ENCODE data around the gene CDK15.
"Not testable (repeated sequence)": the region's sequence is repeated elsewhere in the genome, so short reads cannot be mapped to it uniquely, and the experiment has no call there.

The CDK15 gene

DNA sequence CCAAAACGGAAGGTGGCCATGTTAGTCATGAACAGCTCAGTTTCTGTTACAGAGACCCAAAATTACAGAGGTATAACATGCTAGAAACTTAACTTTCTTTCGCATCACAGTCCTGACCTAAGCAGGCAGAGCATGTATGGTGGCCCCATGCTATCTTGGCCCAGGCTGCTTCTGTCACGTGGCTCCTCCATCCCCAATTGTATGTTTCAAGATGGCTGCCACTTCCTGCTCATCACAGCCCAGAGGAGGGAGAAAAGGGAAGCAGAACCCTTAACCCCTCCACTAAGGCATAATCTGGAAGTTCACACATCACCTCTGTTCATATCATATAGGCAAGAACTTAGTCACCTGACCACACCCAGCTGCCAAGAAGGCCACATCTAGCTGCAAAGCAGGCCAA lies 28.7 kb downstream of the CDK15 start:
- no peak overlapping the region for H3K4me3 ChIP-seq (ENCODE audit: low read length)
- no peaks in the 10 kb centered on the region for H3K9me3 ChIP-seq (replicated peaks; ENCODE audit: low read length)
- no peaks in the 10 kb centered on the region for H3K36me3 ChIP-seq (ENCODE audit: insufficient read depth, low read length)
- H3K4me2 ChIP-seq (ENCODE audit: low read length), result no peak overlapping the region
- H3K4me1 ChIP-seq (ENCODE audit: control insufficient read depth, insufficient read depth, low read length), result peaks cover 9% of the 10 kb centered on the region
- H3K27me3 ChIP-seq (ENCODE audit: control insufficient read depth, insufficient read depth, low read length), result no peaks in the 10 kb centered on the region
- no peak overlapping the region for H3K9ac ChIP-seq (ENCODE audit: low read depth, low read length)

DNA sequence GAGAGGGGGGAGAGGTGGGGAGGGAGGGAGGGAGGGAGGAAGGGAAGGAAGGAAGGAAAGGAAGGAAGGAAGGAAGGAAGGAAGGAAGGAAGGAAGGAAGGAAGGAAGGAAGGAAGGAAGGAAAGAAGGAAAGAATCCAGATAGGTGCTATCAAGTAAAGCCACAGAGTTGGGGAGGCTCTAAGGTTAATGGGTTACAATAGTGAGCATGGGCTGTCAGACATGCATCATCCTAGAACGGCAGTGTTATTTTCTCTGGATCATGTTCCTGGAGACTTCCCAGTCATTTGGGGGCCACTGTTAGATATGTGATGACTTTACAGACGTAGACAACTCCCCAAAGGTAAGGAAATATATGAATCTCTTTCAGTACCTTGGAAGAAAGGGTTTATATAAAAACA lies 31.1 kb downstream of the CDK15 start:
- Histone ChIP-seq H3K4me2 (ENCODE audit: low read length) (no peak overlapping the region), H3K9ac (ENCODE audit: low read depth, low read length) (no peak overlapping the region), H3K27me3 (ENCODE audit: control insufficient read depth, insufficient read depth, low read length) (no peaks in the 10 kb centered on the region), H3K36me3 (ENCODE audit: insufficient read depth, low read length) (no peaks in the 10 kb centered on the region), H3K4me1 (ENCODE audit: control insufficient read depth, insufficient read depth, low read length) (no peaks in the 10 kb centered on the region), H3K9me3 (replicated peaks; ENCODE audit: low read length) (peaks cover 5% of the 10 kb centered on the region), H3K4me3 (ENCODE audit: low read length) (no peak overlapping the region)

DNA sequence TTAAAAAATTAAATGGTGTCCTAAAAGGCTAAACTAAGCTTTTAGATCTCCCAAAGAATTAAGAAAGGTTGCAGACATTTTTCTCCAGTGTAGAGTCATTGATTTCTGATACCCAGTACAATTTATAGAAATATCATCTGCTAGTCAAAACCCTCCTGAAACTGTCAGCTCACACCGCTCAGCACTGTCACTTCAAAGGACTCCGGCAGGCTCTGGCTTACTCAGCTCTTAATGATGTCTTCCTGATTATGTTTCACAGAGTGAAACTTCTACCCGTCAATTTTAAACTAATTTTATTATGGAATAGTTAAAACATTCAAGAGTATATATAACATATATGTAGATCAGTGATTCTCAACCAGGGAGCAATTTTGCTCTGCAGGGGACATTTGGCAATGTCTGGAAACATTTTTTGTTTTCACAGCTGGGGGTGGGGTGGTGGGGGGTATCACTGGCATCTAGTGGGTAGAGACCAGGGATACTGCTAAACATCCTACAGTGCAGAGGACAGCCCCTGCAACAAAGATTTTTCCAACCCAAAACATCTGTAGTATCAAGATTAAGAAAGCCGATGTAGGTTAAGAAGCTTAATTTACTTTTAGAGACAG lies 31.6 kb downstream of the CDK15 start:
- no peak overlapping the region for H3K9ac ChIP-seq (ENCODE audit: low read depth, low read length)
- H3K4me1 ChIP-seq (ENCODE audit: control insufficient read depth, insufficient read depth, low read length), result no peaks in the 10 kb centered on the region
- no peak overlapping the region for H3K4me3 ChIP-seq (ENCODE audit: low read length)
- H3K27me3 ChIP-seq (ENCODE audit: control insufficient read depth, insufficient read depth, low read length), result no peaks in the 10 kb centered on the region
- H3K9me3 ChIP-seq (replicated peaks; ENCODE audit: low read length), result peaks cover 5% of the 10 kb centered on the region
- H3K4me2 ChIP-seq (ENCODE audit: low read length), result no peak overlapping the region
- no peaks in the 10 kb centered on the region for H3K36me3 ChIP-seq (ENCODE audit: insufficient read depth, low read length)

DNA sequence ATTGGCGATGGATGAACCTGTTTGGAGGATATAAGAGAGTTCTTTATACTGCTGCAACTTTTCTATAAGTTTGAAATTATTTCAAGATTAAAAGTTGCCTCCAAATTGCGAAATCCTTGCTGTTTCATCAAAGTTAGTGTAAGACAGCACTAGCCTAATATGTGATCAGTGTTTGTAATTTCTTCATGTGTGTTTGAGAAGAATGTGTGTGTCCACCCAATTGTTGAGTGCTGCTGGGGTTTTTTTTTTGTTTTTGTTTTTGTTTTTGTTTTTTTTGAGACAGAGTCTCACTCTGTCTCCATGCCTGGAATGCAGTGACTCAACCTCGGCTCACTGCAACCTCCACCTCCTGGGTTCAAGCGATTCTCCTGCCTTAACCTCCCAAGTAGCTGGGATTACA lies 33.4 kb downstream of the CDK15 start:
- Histone ChIP-seq H3K9me3 (replicated peaks; ENCODE audit: low read length) (peaks cover 5% of the 10 kb centered on the region), H3K36me3 (ENCODE audit: insufficient read depth, low read length) (no peaks in the 10 kb centered on the region), H3K27me3 (ENCODE audit: control insufficient read depth, insufficient read depth, low read length) (no peaks in the 10 kb centered on the region), H3K4me3 (ENCODE audit: low read length) (no peak overlapping the region), H3K4me2 (ENCODE audit: low read length) (no peak overlapping the region), H3K9ac (ENCODE audit: low read depth, low read length) (no peak overlapping the region), H3K4me1 (ENCODE audit: control insufficient read depth, insufficient read depth, low read length) (no peaks in the 10 kb centered on the region)

DNA sequence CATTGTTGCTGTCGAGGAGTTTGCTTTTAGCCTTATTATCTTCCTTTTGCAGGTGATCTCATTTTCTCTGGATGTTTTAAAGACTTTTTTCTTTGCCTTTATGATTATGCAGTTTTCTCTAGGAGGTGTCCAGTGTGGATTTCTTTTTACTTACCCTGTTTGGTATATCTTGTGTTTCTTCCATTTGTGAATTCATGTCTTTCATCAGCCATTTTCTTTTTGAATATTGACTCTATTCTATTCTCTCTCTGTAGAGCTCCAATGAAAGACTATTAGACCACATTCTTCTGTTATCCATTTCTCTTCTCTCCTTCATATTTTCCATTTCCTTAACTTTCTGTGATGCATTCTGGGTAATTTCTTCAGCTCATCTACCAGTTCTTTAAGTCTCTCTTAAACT lies 34.4 kb downstream of the CDK15 start:
- Histone ChIP-seq H3K9me3 (replicated peaks; ENCODE audit: low read length) (peaks cover 5% of the 10 kb centered on the region), H3K36me3 (ENCODE audit: insufficient read depth, low read length) (no peaks in the 10 kb centered on the region), H3K4me2 (ENCODE audit: low read length) (no peak overlapping the region), H3K9ac (ENCODE audit: low read depth, low read length) (no peak overlapping the region), H3K4me1 (ENCODE audit: control insufficient read depth, insufficient read depth, low read length) (no peaks in the 10 kb centered on the region), H3K4me3 (ENCODE audit: low read length) (no peak overlapping the region), H3K27me3 (ENCODE audit: control insufficient read depth, insufficient read depth, low read length) (no peaks in the 10 kb centered on the region)

DNA sequence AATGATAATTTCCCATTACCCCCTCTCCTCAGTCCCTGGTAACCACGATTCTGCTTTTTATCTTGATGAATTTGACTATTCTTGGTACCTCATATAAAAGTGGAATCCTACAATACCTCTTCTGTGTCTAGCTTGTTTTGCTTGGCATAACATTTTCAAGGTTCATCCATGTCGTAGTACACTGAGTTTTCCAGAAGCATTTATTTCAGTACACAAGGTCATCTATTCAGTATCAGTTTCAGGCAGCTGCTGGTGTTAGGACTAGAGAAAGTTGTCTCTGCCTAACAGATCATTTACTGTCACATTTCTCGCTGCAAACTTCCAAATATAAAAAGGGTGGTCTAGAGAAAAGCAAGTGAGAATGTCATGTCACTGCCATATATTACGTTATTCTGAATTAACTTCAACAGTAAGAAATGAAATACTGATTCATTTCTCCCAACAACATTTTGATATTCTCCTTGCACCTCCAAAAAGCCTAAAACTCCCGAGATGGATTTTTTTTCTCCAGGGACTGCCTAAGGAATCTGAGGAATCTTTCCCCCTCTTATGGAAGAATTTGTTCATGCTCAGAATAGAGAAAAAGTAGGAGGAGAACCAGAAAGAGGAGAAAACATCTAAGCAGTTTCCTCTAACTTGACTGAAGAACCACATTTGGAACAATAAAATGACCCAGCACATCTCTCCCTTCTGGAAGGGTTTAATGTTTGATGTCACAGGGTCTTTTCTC lies 36.0 kb downstream of the CDK15 start:
- Histone ChIP-seq H3K4me1 (ENCODE audit: control insufficient read depth, insufficient read depth, low read length) (peaks cover 10% of the 10 kb centered on the region), H3K27me3 (ENCODE audit: control insufficient read depth, insufficient read depth, low read length) (no peaks in the 10 kb centered on the region), H3K4me3 (ENCODE audit: low read length) (no peak overlapping the region), H3K36me3 (ENCODE audit: insufficient read depth, low read length) (no peaks in the 10 kb centered on the region), H3K4me2 (ENCODE audit: low read length) (no peak overlapping the region), H3K9ac (ENCODE audit: low read depth, low read length) (peak overlapping the region; percentile 11), H3K9me3 (replicated peaks; ENCODE audit: low read length) (peaks cover 5% of the 10 kb centered on the region)

DNA sequence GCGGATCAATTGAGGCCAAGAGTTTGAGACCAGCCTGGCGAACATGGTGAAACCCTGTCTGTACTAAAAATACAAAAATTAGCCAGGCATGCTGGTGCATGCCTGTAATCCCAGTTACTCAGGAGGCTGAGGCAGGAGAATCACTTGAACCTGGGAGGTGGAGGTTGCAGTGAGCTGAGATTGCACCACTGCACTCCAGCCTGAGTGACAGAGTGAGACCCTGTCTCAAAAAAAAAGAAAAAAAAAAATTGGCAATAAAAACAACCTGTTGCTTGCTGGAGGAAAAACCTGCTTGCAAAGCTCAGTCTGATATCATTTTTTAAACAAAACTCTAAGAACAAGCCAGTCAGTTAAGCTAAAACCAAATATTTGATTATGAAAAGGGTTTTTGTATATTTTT lies 38.6 kb downstream of the CDK15 start:
- H3K4me3 ChIP-seq (ENCODE audit: low read length); H3K9ac ChIP-seq (ENCODE audit: low read depth, low read length); H3K9me3 ChIP-seq (replicated peaks; ENCODE audit: low read length); H3K4me2 ChIP-seq (ENCODE audit: low read length); H3K27me3 ChIP-seq (ENCODE audit: control insufficient read depth, insufficient read depth, low read length); H3K36me3 ChIP-seq (ENCODE audit: insufficient read depth, low read length): not testable (repeated sequence)
- H3K4me1 ChIP-seq (ENCODE audit: control insufficient read depth, insufficient read depth, low read length), result peaks cover 12% of the 10 kb centered on the region

DNA sequence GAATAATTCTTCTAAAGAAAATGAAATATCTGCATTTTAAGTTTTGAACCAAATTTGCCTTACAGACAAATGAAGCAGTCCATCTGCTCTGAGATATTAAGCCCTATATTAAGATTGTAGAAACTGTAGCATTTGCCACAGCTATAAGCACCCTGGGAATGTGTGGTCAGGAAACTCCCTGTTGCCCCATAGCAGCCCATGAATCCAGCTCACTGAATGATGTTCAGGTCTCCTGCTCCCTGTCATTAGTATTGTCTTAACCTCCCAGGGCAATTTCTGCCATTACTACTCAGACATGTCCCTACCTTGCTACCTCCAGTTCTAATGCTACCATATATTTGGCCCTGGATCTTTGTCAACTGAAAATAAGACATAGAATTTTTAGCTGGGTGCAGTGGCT lies 41.1 kb downstream of the CDK15 start:
- Histone ChIP-seq H3K4me3 (ENCODE audit: low read length) (no peak overlapping the region), H3K4me1 (ENCODE audit: control insufficient read depth, insufficient read depth, low read length) (peaks cover 17% of the 10 kb centered on the region), H3K9ac (ENCODE audit: low read depth, low read length) (no peak overlapping the region), H3K9me3 (replicated peaks; ENCODE audit: low read length) (no peaks in the 10 kb centered on the region), H3K27me3 (ENCODE audit: control insufficient read depth, insufficient read depth, low read length) (no peaks in the 10 kb centered on the region), H3K4me2 (ENCODE audit: low read length) (no peak overlapping the region), H3K36me3 (ENCODE audit: insufficient read depth, low read length) (no peaks in the 10 kb centered on the region)

DNA sequence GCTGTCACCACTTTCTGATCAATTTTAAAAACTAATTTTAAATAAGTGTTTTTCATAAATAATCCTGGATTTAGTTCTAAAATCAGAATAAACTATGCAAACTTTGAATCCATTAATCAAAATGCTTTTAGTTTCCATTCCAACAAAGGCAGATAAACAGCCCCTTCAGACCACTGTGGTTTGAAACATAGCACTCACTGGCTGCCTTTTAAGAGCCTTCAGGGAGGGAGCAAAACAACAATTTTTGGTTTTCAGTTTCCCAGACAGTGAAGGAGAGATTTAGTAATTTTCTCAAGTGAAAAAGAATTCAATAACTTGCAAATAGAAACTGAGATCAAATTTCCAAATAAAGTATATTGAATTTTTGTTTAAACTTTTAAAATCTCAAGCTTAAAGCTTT lies 46.1 kb downstream of the CDK15 start:
- Histone ChIP-seq H3K4me3 (ENCODE audit: low read length) (no peak overlapping the region), H3K4me1 (ENCODE audit: control insufficient read depth, insufficient read depth, low read length) (peaks cover 38% of the 10 kb centered on the region), H3K9ac (ENCODE audit: low read depth, low read length) (peak overlapping the region; percentile 66), H3K9me3 (replicated peaks; ENCODE audit: low read length) (no peaks in the 10 kb centered on the region), H3K27me3 (ENCODE audit: control insufficient read depth, insufficient read depth, low read length) (no peaks in the 10 kb centered on the region), H3K36me3 (ENCODE audit: insufficient read depth, low read length) (no peaks in the 10 kb centered on the region), H3K4me2 (ENCODE audit: low read length) (no peak overlapping the region)

DNA sequence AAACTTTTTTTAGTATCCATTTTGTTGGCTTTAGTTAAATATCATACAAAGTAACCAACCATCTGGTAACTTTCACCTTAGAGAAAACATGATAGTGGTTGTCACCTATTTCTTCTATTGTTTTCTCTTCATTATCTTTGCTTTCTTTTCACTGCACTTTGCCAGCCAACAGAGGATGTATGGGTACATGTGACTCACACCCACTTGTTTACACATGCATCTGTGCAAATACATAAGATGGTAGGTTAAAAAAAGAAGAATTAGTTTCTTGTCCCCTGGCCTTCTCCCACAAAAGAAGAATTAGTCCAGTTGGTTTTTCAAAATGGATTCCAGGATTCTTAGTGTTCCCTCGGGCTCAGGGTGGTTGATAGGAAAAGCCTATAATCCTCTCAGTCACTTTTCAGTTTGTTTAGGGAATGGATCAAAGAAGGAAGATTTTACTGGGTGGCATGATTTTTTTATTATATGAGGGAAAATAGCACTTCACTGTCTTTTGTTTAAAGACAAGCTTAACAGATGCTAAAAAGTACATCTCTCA lies 46.6 kb downstream of the CDK15 start:
- no peak overlapping the region for H3K4me3 ChIP-seq (ENCODE audit: low read length)
- peaks cover 41% of the 10 kb centered on the region for H3K4me1 ChIP-seq (ENCODE audit: control insufficient read depth, insufficient read depth, low read length)
- H3K4me2 ChIP-seq (ENCODE audit: low read length), result no peak overlapping the region
- no peaks in the 10 kb centered on the region for H3K27me3 ChIP-seq (ENCODE audit: control insufficient read depth, insufficient read depth, low read length)
- H3K36me3 ChIP-seq (ENCODE audit: insufficient read depth, low read length), result no peaks in the 10 kb centered on the region
- H3K9ac ChIP-seq (ENCODE audit: low read depth, low read length), result peak overlapping the region; percentile 66
- H3K9me3 ChIP-seq (replicated peaks; ENCODE audit: low read length), result no peaks in the 10 kb centered on the region

DNA sequence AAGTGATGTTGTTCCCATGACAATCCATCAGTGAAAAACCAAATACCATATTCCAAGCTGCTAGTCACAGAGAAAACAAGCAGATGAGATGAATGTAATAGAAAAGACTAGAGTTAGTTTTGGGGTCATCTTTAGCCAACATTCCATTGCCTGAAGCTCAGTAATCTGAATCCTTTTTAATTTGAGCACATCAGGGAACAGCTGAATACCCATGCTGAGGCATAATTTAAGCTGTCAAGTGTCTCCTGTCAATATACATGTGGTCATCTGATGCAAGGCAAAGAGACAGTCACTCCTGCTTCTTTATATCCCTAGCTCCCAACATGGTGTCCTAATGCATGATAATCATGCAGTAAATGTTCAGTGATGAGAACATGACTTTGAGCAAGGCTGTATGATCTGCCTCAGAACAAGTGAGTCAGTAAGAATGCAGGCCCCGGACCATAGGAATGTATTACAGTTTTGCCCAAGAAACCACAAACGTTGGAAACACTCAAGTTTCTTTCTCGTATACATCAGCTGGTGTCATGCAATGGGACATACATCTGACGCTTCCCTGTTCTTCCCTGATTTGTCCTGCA lies 48.0 kb downstream of the CDK15 start:
- Histone ChIP-seq H3K27me3 (ENCODE audit: control insufficient read depth, insufficient read depth, low read length) (no peaks in the 10 kb centered on the region), H3K4me2 (ENCODE audit: low read length) (peak overlapping the region; percentile 76), H3K36me3 (ENCODE audit: insufficient read depth, low read length) (no peaks in the 10 kb centered on the region), H3K9me3 (replicated peaks; ENCODE audit: low read length) (no peaks in the 10 kb centered on the region), H3K4me1 (ENCODE audit: control insufficient read depth, insufficient read depth, low read length) (peaks cover 53% of the 10 kb centered on the region), H3K9ac (ENCODE audit: low read depth, low read length) (peak overlapping the region; percentile 81), H3K4me3 (ENCODE audit: low read length) (peak overlapping the region; percentile 46)

All from skeletal muscle satellite cell (primary cell).